Thyroid gland (tissue), 4 donors: Measurements from ENCODE around the gene OR13F1.

ENCODE experiments used
- CTCF ChIP-seq, 6 experiments: fragments of 200-600 bp in 3 of 6; fragments of 450-650 bp in 3 of 6; sonication (generic) in 3 of 6; IDR thresholded peaks; one replicate each; pipeline ENCODE4 v1.5.1; 2016 to 2019; ENCODE audit warnings: antibody characterized with exemption in 6 of 6, mild to moderate bottlenecking in 2 of 6, inconsistent platforms in 1 of 6, moderate library complexity in 1 of 6
- POLR2A ChIP-seq, 2 donors: fragments of 450-650 bp; IDR thresholded peaks; one replicate each; pipeline ENCODE4 v1.6.1; 2017; ENCODE audit warnings: antibody characterized with exemption in 2 of 2, mild to moderate bottlenecking in 2 of 2, moderate library complexity in 1 of 2

GRCh38 chr9:104494808-104495207 lies 9.3 kb upstream of the OR13F1 start:
- TF ChIP-seq CTCF (IDR thresholded peaks at IDR 0.05): no peak
- TF ChIP-seq POLR2A (IDR thresholded peaks at IDR 0.05): no peak
